Spleen (tissue), 7 donors: ENCODE data around the gene DMD.

ENCODE experiments used
- CTCF ChIP-seq, 11 experiments: fragments of 200-600 bp in 7 of 11; fragments of 450-650 bp in 4 of 11; sonication (generic) in 4 of 11; IDR thresholded peaks in 8 of 11; conservative IDR thresholded peaks in 3 of 11; 1 replicate in 7 of 11; 2 replicates in 4 of 11; pipeline versions ENCODE4 v1.4.0 to v1.8.0; 2016 to 2021; ENCODE audit warnings: antibody characterized with exemption in 11 of 11, inconsistent platforms in 4 of 11, mild to moderate bottlenecking in 1 of 11
- POLR2AphosphoS5 ChIP-seq, 3 donors: sonication (generic); formaldehyde crosslinking; IDR thresholded peaks; one replicate each; pipeline ENCODE4 v1.5.1; 2017; ENCODE audit warnings: antibody characterized with exemption in 3 of 3
- donor health status: DM: no; HTN: no; CAD: no; lungs with moderate emphysema.
- donor health status: DM: no; HTN: no; CAD: no.
- donor health status: DM: no; HTN: no; CAD: no.

GRCh38 chrX:31114858-31115257, 2096.5 kb downstream of the DMD start:
- TF ChIP-seq CTCF (IDR thresholded peaks at IDR 0.05 in 8 of 11, conservative IDR thresholded peaks at IDR 0.05 in 3 of 11) = no peak
- no peak for TF ChIP-seq POLR2AphosphoS5 (IDR thresholded peaks at IDR 0.05)
